ENCODE results near the gene MAN2A2. TPM values are rescaled to one million over a fixed set of nuclear protein-coding genes. Genes with fewer than 3 reads are reported as not detected.
"Not testable (repeated sequence)": the region's sequence is repeated elsewhere in the genome, so short reads cannot be mapped to it uniquely, and the experiment has no call there.

Gene MAN2A2
- total RNA-seq, 1 experiment from 2014 or later = 3.9 TPM

GRCh38 chr15:90903733-90904536, 833 bp downstream of the MAN2A2 start:
- no peak for DNase-seq (ENCODE audit: low spot score)

GRCh38 chr15:90904746-90905145, 1.6 kb downstream of the MAN2A2 start:
- DNase-seq (ENCODE audit: low spot score) = no peak

GRCh38 chr15:90905306-90906180, 2.4 kb downstream of the MAN2A2 start:
- DNase-seq (ENCODE audit: low spot score) = no peak

- DNase-seq (ENCODE audit: low spot score) = no peak
Measured at GRCh38 chr15:90906181-90906849, 3.2 kb downstream of the MAN2A2 start.

- DNase-seq (ENCODE audit: low spot score) = no peak
Measured at GRCh38 chr15:90907051-90907660, 4.1 kb downstream of the MAN2A2 start.

GRCh38 chr15:90907838-90908507, 4.9 kb downstream of the MAN2A2 start:
- no peak for DNase-seq (ENCODE audit: low spot score)

- not testable (repeated sequence) for DNase-seq (ENCODE audit: low spot score)
Measured at GRCh38 chr15:90909449-90909848, 6.3 kb downstream of the MAN2A2 start.

- DNase-seq (ENCODE audit: low spot score) = no peak
Measured at GRCh38 chr15:90909976-90910375, 6.9 kb downstream of the MAN2A2 start.

- no peak for DNase-seq (ENCODE audit: low spot score)
Measured at GRCh38 chr15:90910441-90911301, 7.6 kb downstream of the MAN2A2 start.

GRCh38 chr15:90911302-90911623, 8.2 kb downstream of the MAN2A2 start:
- no peak for DNase-seq (ENCODE audit: low spot score)

GRCh38 chr15:90911906-90912769, 9.0 kb downstream of the MAN2A2 start:
- DNase-seq (ENCODE audit: low spot score) = no peak

GRCh38 chr15:90912770-90913075, 9.6 kb downstream of the MAN2A2 start:
- no peak for DNase-seq (ENCODE audit: low spot score)

GRCh38 chr15:90913398-90913944, 10.4 kb downstream of the MAN2A2 start:
- no peak for DNase-seq (ENCODE audit: low spot score)

GRCh38 chr15:90914305-90915080, 11.4 kb downstream of the MAN2A2 start:
- no peak for DNase-seq (ENCODE audit: low spot score)

- DNase-seq (ENCODE audit: low spot score) = no peak
Measured at GRCh38 chr15:90915216-90915807, 12.2 kb downstream of the MAN2A2 start.

- DNase-seq (ENCODE audit: low spot score) = no peak
Measured at GRCh38 chr15:90915808-90916440, 12.8 kb downstream of the MAN2A2 start.

- no peak for DNase-seq (ENCODE audit: low spot score)
Measured at GRCh38 chr15:90916461-90916860, 13.4 kb downstream of the MAN2A2 start.

- no peak for DNase-seq (ENCODE audit: low spot score)
Measured at GRCh38 chr15:90917569-90917968, 14.5 kb downstream of the MAN2A2 start.
